GM12892 (cell line): ENCODE measurements around the gene PROB1. TPM values are rescaled to one million over a fixed set of nuclear protein-coding genes. Genes with fewer than 3 reads are reported as not detected.
A peak's percentile ranks its signal among the peaks of the same experiment; 100 is the strongest.
"Not testable (repeated sequence)": the region's sequence is repeated elsewhere in the genome, so short reads cannot be mapped to it uniquely, and the experiment has no call there.

ENCODE experiments used
- DNase-seq: peaks from one replicate; pipeline ENCODE4 v3.0.0; 2011; ENCODE audit not compliant: insufficient read length
- FAIRE-seq: peaks from 2 replicates; lab custom pipeline; 2011; peaks lifted over from hg19 to GRCh38; lab: Jason Lieb, UNC
- POLR2A ChIP-seq: IDR thresholded peaks from 2 replicates; pipeline ENCODE4 v1.6.1; 2011; ENCODE audit warnings: low read depth, low read length, control low read depth
- POLR2AphosphoS5 ChIP-seq: IDR thresholded peaks from 2 replicates; pipeline ENCODE4 v1.6.1; 2011; ENCODE audit warnings: low read depth, low read length, control low read depth
- TAF1 ChIP-seq: IDR thresholded peaks from 2 replicates; pipeline ENCODE4 v1.6.1; 2011; ENCODE audit warnings: low read depth, mild to moderate bottlenecking, control low read depth, low read length, borderline replicate concordance
- polyA plus RNA-seq: library from polyadenylated mRNA; unstranded; fragments of >200 nt; gene quantifications from one replicate; pipeline ENCODE4 v1.2.1, GENCODE V29; 2012; ENCODE audit warnings: missing spikeins, inconsistent platforms; ENCODE audit not compliant: missing spikeins

Gene PROB1, protein sequence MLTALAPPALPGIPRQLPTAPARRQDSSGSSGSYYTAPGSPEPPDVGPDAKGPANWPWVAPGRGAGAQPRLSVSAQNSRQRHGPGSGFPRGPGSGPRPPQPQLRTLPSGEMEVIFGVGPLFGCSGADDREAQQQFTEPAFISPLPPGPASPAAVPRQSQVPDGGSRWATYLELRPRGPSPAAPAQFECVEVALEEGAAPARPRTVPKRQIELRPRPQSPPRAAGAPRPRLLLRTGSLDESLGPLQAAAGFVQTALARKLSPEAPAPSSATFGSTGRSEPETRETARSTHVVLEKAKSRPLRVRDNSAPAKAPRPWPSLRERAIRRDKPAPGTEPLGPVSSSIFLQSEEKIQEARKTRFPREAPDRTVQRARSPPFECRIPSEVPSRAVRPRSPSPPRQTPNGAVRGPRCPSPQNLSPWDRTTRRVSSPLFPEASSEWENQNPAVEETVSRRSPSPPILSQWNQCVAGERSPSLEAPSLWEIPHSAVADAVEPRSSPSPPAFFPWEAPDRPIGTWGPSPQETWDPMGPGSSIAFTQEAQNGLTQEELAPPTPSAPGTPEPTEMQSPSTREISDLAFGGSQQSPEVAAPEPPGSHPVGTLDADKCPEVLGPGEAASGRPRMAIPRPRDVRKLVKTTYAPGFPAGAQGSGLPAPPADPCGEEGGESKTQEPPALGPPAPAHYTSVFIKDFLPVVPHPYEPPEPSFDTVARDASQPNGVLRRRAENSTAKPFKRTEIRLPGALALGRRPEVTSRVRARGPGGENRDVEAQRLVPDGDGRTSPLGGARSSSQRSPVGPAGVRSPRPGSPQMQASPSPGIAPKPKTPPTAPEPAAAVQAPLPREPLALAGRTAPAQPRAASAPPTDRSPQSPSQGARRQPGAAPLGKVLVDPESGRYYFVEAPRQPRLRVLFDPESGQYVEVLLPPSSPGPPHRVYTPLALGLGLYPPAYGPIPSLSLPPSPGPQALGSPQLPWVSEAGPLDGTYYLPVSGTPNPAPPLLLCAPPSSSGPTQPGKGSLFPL
- polyA plus RNA-seq = 1.7 TPM

DNA sequence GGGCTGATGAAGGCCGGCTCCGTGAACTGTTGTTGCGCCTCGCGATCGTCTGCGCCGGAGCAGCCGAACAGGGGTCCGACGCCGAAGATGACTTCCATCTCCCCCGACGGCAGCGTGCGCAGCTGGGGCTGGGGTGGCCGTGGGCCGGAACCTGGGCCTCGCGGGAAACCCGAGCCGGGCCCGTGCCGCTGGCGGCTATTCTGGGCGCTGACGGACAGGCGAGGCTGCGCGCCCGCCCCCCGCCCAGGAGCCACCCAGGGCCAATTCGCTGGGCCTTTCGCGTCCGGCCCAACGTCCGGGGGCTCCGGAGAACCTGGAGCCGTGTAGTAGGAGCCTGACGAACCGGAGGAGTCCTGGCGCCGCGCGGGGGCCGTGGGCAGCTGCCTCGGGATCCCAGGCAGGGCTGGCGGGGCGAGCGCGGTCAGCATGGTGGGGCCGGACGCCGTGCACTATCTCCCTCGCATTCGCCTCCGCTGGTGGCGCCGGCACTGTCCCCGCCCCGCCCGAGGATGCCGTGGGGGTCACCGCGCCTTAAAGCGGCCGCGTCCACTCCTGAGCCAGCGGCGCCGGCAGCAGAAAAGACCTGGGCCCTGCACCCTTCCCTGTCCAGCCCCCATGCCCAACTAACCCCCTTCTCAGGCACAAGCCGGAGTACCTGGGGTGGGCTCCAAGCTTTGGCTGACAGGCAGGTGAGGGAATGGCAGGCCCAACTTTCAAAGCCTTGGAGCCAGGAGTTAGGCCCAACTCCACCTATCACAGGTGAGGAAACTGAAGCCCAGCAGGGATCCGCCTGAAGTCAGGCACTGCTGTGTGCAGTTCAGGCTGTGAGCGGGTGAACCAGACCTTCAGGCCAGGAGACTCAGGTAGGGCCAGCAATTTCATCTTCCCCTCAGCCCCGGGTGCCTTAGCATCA is at the start of gene PROB1:
Gene PROB1 (minus strand): TSS at position 451 of the 913 bp plus-strand sequence. CDS start 23 bp downstream, at position 428.
- TF ChIP-seq POLR2AphosphoS5 (no peak), TAF1 (no peak), POLR2A (no peak)
- FAIRE-seq (no peak), DNase-seq (no peak)

DNA sequence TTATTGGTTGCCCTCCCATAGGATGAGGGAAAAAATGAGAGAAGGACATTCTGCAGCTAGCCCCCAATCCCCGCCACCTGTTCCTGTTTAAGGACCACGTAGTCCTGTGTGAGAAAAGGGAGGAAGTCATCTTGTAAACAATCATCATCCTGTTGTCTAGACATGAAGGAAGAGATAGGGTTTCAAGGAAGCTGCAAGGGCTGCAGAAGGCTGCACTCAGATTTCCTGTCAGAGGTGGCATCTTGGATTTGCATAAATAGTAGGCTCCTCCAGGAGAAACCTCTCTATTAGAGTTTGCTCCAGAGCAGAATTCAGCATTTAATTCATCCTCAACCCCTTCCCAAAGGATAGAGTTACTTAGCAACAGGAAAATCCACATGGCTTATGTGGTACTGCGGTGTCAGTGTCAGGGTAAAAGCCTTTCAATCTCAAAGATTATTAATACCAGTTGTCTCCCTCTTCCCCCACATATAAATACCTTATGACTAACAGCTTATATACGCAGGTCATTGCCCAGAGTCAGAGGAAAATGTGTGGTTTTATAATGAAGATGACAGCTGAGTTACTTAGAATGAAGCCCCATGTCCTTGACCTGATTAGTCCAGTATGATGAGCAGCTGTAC is 49.0 kb upstream of the PROB1 start:
- no peak for FAIRE-seq
- no peak for DNase-seq
- no peak for TF ChIP-seq TAF1
- TF ChIP-seq POLR2AphosphoS5 = no peak
- no peak for TF ChIP-seq POLR2A

DNA sequence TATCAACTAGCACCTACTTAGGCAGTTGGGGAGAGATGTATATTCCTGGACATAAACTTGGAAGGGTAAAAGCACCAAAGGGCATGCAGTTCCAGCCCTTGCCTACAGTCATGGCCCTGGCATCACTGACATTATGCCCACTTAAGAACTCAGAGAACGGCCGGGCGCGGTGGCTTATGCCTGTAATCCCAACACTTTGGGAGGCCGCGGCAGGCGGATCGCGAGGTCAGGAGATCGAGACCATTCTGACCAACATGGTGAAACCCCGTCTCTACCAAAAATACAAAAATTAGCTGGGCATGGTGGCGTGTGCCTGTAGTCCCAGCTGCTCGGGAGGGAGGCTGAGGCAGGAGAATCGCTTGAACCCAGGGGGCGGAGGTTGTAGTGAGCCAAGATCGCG is 45.5 kb upstream of the PROB1 start:
- FAIRE-seq, DNase-seq: not testable (repeated sequence)

DNA sequence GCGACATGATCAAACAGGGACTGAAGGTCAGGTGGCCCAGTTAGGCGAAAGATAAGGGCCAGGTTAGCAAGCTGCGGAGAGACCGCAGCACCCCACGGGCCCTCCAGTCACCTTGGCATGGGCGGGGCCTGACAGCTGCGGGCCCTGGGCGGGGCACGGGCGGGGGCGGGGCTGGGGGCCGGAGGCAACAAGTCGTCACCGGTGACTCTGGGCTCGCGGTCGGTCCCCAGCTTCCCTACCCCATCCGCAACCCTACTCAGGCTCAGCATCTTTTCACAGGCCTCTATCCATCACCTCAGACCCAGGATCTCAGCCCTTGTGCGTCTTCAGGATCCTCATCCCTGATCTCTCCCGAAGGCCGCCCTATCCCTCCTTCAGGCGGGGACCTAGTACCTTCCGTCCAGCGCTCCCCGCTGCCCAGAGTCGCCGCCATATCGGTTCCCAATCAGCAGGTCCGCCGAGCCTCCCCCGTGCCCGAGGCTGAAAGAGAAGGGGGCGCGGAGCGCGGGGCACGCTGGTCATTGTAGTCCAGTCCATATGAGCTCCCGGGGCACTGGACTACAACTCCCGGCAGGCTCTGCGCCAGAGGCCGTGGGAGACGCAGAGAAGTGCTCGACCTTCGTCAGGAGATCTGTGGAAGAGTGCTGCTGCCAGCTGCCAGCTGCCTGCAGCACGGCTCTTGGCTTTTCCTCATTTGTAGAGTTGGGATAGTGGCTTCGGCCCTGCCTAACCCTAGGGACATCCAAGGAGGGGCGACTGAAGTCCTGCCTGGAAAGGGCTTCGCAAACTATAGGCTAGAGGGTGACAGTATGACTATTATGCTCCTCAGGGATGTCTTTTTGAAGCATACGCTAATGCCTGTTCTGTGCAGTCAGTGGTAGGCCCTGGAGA is 44.4 kb upstream of the PROB1 start, which contains the start of gene DNAJC18:
Gene DNAJC18 (minus strand): TSS at position 513 of the 891 bp plus-strand sequence. CDS start 80 bp downstream, at position 433.
- FAIRE-seq (peak; percentile 87), DNase-seq (peak; percentile 88)
- TF ChIP-seq POLR2A (peak; percentile 57; the same call in 1 of the 2 replicates), POLR2AphosphoS5 (peak; percentile 66; the same call in 1 of the 2 replicates), TAF1 (0 out of 2 replicates have a peak, but pooled peaks have one; percentile 35)

DNA sequence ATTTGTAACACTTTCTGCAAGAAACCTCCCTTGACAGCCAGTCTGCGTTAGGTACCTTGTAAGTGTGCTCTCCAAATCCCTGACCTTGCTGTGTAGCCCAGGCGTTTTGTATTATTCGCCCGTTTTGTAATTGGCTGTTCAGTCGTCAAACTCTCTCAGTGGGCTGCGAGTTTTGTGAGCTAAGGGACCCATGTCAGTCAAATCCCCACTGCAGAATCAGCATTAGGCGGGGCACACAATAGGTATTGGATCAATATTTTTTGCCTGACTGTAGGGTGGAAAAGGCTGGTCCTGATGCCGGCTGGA is 43.8 kb upstream of the PROB1 start:
- no peak for FAIRE-seq
- TF ChIP-seq TAF1 (no peak), POLR2A (no peak), POLR2AphosphoS5 (no peak)
- no peak for DNase-seq

DNA sequence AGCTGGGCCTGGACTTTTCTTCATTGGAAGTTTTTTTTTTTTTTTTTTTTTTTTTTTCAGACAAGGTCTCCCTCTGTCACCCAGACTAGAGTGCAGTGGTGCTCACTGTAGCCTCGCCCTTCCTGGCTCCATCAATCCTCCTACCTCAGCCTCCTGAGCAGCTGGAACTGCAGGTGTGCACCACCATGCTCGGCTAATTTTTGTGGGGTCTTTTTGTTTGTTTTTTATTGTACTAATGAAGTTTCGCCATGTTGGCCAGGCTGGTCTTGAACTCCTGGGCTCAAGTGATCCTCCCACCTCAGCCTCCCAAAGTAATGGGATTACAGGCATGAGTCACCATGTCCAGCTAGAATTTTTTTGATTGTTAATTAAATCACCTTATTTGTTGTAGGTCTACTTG is 40.8 kb upstream of the PROB1 start:
- DNase-seq = no peak
- FAIRE-seq = no peak
- TF ChIP-seq TAF1 (no peak), POLR2AphosphoS5 (no peak), POLR2A (no peak)

DNA sequence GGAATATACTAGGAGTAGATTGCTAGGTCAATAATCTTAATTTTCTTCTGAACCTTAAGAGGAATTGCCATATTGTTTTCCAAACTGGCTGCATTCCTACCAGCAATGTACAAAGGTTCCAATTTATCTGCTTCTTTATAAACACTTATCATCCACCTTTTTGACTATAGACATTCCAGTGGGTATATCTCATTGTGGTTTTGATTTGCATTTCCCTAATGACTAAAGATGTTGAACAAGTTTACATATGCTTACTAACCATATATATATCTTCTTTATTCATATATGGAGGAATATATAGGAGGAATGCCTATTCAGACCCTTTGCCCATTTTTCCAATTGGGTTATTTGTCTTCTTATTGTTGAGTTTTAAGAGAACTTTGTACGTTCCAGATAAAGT is 36.8 kb upstream of the PROB1 start:
- TF ChIP-seq POLR2AphosphoS5 = no peak
- TF ChIP-seq POLR2A = no peak
- no peak for TF ChIP-seq TAF1
- DNase-seq (no peak), FAIRE-seq (no peak)

DNA sequence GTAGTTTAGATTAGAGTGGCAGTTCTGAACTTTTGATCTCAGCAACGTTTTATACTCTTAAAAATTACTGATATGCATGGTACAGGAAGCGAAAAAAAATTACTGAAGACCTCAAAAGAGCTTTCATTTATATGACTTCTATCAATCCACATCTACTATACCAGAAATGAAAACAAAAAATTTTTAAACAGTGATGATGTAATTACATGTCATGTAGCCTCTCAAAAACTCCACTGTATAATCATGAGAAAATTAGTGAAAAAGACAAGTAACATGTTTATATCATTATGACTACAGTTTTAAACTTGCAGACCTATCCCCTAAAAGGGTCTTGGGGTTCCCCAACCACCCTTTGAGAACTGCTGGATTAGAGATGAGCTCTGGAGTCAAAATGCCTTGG is 35.1 kb upstream of the PROB1 start:
- no peak for DNase-seq
- no peak for FAIRE-seq
- TF ChIP-seq POLR2AphosphoS5 (no peak), POLR2A (no peak), TAF1 (no peak)

DNA sequence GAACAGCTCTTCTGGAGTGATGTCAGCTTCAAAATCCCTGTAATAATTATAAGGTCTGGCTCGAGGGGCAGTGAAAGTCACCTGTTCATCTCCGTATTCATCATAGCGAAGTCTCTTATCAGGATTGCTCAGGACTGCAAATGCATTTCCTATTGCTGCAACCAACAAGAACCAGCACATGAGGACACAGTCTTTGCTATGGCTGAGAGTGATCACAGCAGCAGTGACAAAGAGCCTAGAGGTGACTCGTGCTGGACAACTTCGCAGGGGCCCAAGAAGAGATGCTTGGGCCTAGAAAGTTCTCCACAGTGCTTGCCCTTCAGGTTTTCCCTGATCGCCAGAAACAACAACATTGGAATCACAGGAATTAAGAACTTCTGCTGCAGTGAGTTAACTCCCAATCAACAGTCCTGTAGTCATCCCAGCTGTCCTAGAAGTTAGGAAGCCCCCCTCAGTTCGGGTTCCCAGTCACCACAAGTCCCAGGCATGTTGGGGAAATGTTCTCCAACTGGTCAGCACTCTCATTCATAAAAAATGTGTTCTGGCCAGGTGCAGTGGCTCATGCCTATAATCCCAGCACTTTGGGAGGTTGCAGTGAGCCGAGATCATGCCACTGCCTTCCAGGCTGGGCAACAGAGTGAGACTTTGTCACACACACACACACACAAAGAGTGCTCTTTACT is 31.4 kb upstream of the PROB1 start:
- no peak for DNase-seq
- TF ChIP-seq POLR2A = no peak
- TF ChIP-seq POLR2AphosphoS5 = no peak
- no peak for TF ChIP-seq TAF1
- FAIRE-seq = no peak
